ENCODE measurements around the gene GID8. TPM values are rescaled to one million over a fixed set of nuclear protein-coding genes. Genes with fewer than 3 reads are reported as not detected.

GID8 gene
- total RNA-seq, 1 donor from 2014 or later, result 55.8 TPM

GRCh38 chr20:62951896-62952372, 14.0 kb downstream of the GID8 start:
- DNase-seq (ENCODE audit: extremely low spot score, unreplicated experiment), result no peak
- no peak overlapping the region for H3K4me3 Mint-ChIP-seq
- no peak overlapping the region for H3K27ac Mint-ChIP-seq
- no peaks in the 10 kb centered on the region for H3K4me1 Mint-ChIP-seq (ENCODE audit: unreplicated experiment)
- no peak for TF ChIP-seq CTCF (conservative IDR thresholded peaks at IDR 0.05)
- H3K27me3 Mint-ChIP-seq, result no peaks in the 10 kb centered on the region
- H3K9me3 Mint-ChIP-seq, result no peaks in the 10 kb centered on the region
- peaks cover 27% of the 10 kb centered on the region for H3K36me3 Mint-ChIP-seq

GRCh38 chr20:62952373-62952967, 14.5 kb downstream of the GID8 start, which contains the start of gene SLC17A9:
TSS of gene SLC17A9 (plus strand) at chr20:62952709. CDS start at chr20:62952831, 122 bp downstream.
- Mint-ChIP-seq H3K27me3 (no peaks in the 10 kb centered on the region), H3K4me1 (ENCODE audit: unreplicated experiment) (no peaks in the 10 kb centered on the region), H3K9me3 (no peaks in the 10 kb centered on the region), H3K4me3 (no peak within 1 kb of the TSS), H3K27ac (no peak within 1 kb of the TSS), H3K36me3 (peaks cover 22% of the 10 kb centered on the region)
- DNase-seq (ENCODE audit: extremely low spot score, unreplicated experiment), result no peak
- TF ChIP-seq CTCF (conservative IDR thresholded peaks at IDR 0.05), result no peak

- no peak for DNase-seq (ENCODE audit: extremely low spot score, unreplicated experiment)
Observed at GRCh38 chr20:62952968-62953838, 15.3 kb downstream of the GID8 start.

GRCh38 chr20:62953839-62954703, 16.1 kb downstream of the GID8 start:
- Mint-ChIP-seq H3K27me3 (no peaks in the 10 kb centered on the region), H3K9me3 (no peaks in the 10 kb centered on the region), H3K27ac (no peak overlapping the region), H3K36me3 (peaks cover 9% of the 10 kb centered on the region), H3K4me1 (ENCODE audit: unreplicated experiment) (no peaks in the 10 kb centered on the region), H3K4me3 (peak overlapping the region; percentile 76)
- DNase-seq (ENCODE audit: extremely low spot score, unreplicated experiment), result peak; percentile 75
- no peak for TF ChIP-seq CTCF (conservative IDR thresholded peaks at IDR 0.05)

More at GRCh38 chr20:62952968-62953838, 15.3 kb downstream of the GID8 start:
- Mint-ChIP-seq H3K9me3 (no peaks in the 10 kb centered on the region), H3K27ac (no peak overlapping the region), H3K27me3 (no peaks in the 10 kb centered on the region), H3K4me3 (no peak overlapping the region), H3K36me3 (peaks cover 14% of the 10 kb centered on the region), H3K4me1 (ENCODE audit: unreplicated experiment) (no peaks in the 10 kb centered on the region)
- no peak for TF ChIP-seq CTCF (conservative IDR thresholded peaks at IDR 0.05)
